EL (cell line): ENCODE measurements around the gene SUMO4.
A peak's percentile ranks its signal among the peaks of the same experiment; 100 is the strongest.
"Not testable (repeated sequence)": the region's sequence is repeated elsewhere in the genome, so short reads cannot be mapped to it uniquely, and the experiment has no call there.

Experiments used
- DNase-seq: peaks from one replicate; pipeline ENCODE4 v3.0.0-alpha.2; 2016

SUMO4 gene

DNA sequence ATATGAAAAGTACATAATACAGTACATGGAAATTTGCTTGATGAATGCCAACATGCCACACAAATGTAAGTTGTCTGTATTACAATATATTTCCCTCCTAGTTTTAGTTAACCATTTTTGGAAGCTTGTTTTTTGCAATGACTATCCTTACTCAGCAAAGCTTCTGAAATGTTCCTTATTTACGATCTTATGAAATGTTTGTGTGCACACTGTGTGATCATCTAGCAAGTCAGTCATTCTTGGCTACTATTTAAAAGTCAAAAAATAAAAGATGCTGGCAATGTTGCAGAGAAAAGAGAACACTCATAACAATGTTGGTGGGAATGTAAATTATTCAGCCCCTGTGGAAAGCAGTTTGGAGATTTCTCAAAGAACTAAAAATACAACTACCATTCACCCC is 33.8 kb downstream of the SUMO4 start:
- no peak for DNase-seq

- DNase-seq: no peak
Observed at GRCh38 chr6:149435919-149436586, 36.0 kb downstream of the SUMO4 start.

DNA sequence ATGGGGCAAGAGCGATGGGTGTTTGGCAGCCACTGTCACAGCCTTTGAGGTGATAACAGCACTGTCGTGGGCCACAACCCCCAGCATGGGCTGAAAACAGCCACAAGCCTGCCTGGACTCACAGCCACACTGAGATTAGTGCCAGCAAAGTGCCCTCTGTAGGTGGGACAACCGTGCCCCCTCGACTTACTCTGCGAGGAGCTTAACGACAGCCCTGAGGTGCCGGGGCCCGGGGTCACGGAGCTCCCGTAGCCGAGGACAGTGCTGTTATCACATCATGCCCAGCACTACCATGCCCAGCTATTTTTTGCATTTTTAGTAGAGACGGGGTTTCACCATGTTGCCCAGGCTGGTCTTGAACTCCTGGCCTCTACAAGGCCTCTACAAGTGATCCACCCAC is 36.6 kb downstream of the SUMO4 start:
- DNase-seq: no peak

- DNase-seq: no peak
Observed at GRCh38 chr6:149437212-149437611, 37.1 kb downstream of the SUMO4 start.

GRCh38 chr6:149438855-149439254 is 38.8 kb downstream of the SUMO4 start:
- no peak for DNase-seq

GRCh38 chr6:149439626-149440025 is 39.6 kb downstream of the SUMO4 start:
- no peak for DNase-seq

DNA sequence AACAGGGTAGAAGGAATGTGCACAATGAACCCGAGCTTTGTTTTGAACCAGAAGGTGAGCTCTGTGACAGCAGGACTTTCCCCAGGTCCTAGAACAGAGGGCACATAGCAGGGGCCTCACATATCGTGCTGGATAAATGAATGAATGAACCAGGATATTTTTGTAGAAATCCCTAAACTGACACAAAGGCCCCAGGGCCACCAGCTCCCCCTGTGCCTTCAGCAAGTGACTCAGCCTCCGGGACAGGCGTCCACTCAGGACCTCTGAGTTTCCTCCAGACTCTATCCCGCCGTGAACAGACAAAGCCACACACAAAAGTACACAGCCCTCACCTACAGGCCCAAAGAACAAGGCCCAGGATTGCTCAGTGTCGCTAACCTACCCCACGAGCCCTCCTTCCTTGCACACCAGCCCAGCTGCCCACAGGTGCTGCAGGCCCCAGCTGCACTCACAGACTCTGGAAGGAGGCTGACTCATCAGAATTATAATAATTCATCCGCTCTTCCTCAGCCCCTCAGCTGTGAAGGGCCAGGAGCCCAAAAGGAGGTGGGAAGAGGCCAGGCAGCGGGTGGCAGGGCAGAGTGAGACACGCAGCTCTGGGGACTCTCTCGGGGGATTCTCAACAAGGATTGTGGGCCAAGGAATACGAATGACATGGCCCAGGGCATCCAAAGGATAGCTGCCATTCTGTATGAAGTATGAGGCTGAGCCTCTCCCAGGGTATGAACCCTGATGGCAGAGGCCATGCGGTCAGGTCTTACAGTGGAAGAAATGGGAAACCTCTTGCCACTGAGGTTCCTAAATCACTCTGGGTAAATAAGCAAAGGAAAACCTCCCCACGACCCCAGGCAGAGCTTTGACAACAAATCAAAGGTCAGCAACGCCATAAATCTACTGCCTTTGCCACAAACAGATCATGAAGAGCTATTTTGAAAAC is 40.9 kb downstream of the SUMO4 start:
- no peak for DNase-seq

DNA sequence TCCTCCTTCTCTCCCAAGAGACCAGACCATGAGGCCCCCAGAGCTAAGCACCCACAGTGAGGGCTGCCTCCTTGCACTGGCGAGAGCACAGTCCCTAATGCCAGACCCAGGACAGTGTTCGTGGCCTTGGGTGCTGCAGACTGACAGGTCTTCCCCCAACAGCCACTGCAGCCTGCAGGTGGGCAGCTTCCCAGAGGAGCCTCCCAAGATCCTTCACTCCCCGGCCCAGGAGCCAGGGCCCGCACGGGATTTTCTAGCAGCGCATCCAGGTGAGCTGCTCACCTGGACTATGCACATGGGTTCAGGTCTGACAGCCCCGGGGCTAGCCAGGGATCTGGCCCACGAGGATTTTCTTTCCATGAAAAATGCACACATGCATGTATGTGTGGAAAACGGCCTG is 41.7 kb downstream of the SUMO4 start:
- no peak for DNase-seq

- peak; percentile 56 for DNase-seq
Observed at GRCh38 chr6:149443411-149444181, 43.5 kb downstream of the SUMO4 start.

- DNase-seq: not testable (repeated sequence)
Observed at GRCh38 chr6:149444360-149445094, 44.5 kb downstream of the SUMO4 start.

- DNase-seq: no peak
Observed at GRCh38 chr6:149445095-149445466, 45.0 kb downstream of the SUMO4 start.

GRCh38 chr6:149445573-149445972 is 45.5 kb downstream of the SUMO4 start:
- no peak for DNase-seq

DNA sequence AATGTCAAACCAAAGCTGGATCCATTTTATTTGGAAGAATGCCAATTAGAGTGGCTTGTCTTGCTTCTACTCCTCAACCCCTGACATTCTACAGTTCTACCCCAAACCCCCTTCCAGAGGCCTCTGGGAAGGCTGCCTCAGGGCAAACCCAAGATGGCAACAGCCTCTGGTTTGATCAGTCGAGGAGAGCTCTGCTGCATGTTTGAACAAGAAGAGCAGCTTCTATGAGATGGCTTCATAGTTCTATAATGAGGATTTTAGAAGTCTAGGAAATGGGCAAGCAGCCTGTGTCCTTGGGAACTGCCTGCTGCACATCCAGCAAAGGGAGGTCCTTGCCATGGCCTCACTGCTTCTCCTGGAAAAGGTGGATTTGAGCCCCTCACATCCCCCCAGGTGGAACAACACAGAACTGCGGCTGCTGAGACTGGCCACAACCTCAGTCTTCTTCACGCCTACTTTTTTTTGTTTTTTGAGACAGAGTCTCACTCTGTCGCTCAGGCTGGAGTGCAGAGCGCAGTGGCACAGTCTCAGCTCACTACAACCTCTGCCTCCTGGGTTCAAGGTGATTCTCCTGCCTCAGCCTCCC is 46.8 kb downstream of the SUMO4 start:
- DNase-seq: no peak

- no peak for DNase-seq
Observed at GRCh38 chr6:149448821-149449453, 48.9 kb downstream of the SUMO4 start.

GRCh38 chr6:149449831-149450678 is 50.0 kb downstream of the SUMO4 start:
- no peak for DNase-seq
